ENCODE data around the gene INPP5E. TPM values are rescaled to one million over a fixed set of nuclear protein-coding genes. Genes with fewer than 3 reads are reported as not detected.

The INPP5E gene
- total RNA-seq, 1 donor from 2014 or later = 29.6 TPM

DNA sequence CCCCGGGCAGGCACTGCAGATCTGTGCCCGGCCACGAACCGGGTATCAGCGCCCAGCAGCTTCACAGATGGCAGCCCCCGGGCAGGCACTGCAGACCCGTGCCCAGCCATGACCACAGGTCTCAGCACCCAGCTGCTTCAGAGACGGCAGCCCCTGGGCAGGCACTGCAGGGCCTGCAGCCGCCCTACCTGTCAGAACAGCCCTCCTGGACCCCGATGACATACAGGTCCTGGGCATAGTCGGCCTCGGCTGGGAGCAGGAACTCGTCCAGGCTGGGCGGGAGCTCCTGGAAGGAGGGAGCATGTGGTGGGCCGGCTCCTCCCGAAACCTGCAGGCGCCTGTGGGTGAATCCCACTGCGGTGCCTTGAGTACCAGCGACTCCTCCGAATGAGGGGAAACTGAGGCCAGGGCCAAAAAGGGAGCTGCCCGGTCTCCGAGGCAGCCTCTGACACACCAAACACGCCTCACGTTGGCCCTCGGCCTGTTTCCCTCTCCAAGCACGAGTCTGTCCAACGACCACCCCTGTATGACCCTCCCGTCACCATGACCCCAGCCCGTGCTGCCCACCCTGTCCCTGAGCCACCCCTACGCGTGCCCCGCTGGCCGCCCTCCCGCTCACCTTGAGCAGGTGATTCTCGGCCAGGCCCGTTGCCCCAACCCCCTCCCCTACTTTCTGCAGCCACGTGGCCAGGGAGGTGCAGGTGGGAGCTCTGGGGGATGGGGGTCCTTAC lies 5.6 kb downstream of the INPP5E start:
- H3K27ac Mint-ChIP-seq (ENCODE audit: unreplicated experiment) = no peak overlapping the region
- no peak for TF ChIP-seq CTCF (conservative IDR thresholded peaks at IDR 0.05)
- no peak overlapping the region for H3K4me3 Mint-ChIP-seq
- H3K27me3 Mint-ChIP-seq (ENCODE audit: low read depth) = no peaks in the 10 kb centered on the region
- no peak for DNase-seq (ENCODE audit: low read depth, low spot score)
- peaks cover 22% of the 10 kb centered on the region for H3K4me1 Mint-ChIP-seq
- no peaks in the 10 kb centered on the region for H3K36me3 Mint-ChIP-seq (ENCODE audit: low read depth)
- H3K9me3 Mint-ChIP-seq = no peaks in the 10 kb centered on the region

- Mint-ChIP-seq H3K4me1 (peaks cover 19% of the 10 kb centered on the region), H3K36me3 (ENCODE audit: low read depth) (no peaks in the 10 kb centered on the region), H3K9me3 (no peaks in the 10 kb centered on the region), H3K27me3 (ENCODE audit: low read depth) (no peaks in the 10 kb centered on the region), H3K27ac (ENCODE audit: unreplicated experiment) (no peak overlapping the region), H3K4me3 (no peak overlapping the region)
- no peak for TF ChIP-seq CTCF (conservative IDR thresholded peaks at IDR 0.05)
- DNase-seq (ENCODE audit: low read depth, low spot score) = no peak
Measured at GRCh38 chr9:136433043-136433715, 6.5 kb downstream of the INPP5E start.

- Mint-ChIP-seq H3K9me3 (no peaks in the 10 kb centered on the region), H3K27me3 (ENCODE audit: low read depth) (no peaks in the 10 kb centered on the region), H3K27ac (ENCODE audit: unreplicated experiment) (no peak overlapping the region), H3K36me3 (ENCODE audit: low read depth) (no peaks in the 10 kb centered on the region), H3K4me3 (no peak overlapping the region), H3K4me1 (peaks cover 13% of the 10 kb centered on the region)
- TF ChIP-seq CTCF (conservative IDR thresholded peaks at IDR 0.05) = no peak
- DNase-seq (ENCODE audit: low read depth, low spot score) = no peak
Measured at GRCh38 chr9:136432591-136432990, 7.1 kb downstream of the INPP5E start.

DNA sequence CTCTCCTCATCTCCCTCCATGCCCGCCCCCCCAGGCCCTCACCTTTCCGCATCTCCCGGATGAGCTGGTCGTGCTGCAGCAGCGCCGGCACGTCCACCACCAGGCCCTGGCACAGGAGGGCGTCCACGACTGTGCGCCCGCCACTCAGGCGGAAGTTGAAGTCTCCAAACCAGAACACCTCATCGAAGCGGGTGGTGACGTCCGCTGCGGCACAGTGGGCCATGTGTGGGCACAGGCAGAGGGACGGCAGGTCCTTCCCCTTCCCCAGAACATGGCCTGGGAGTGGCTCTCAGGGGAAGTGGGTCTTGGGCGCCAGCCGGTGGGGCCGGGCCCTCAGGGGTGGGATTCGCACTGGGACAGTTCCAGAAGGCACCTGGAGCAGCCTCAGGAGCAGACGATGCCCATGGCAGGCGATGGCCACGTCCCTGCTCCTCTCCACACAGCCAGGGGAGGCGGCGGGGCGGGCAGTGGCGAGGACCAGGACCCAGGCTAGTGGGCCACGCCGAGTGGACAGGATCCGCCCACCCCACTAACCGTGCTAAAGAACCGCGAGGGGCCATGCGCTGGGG lies 7.8 kb downstream of the INPP5E start:
- H3K27me3 Mint-ChIP-seq (ENCODE audit: low read depth) = no peaks in the 10 kb centered on the region
- peaks cover 6% of the 10 kb centered on the region for H3K4me1 Mint-ChIP-seq
- DNase-seq (ENCODE audit: low read depth, low spot score) = no peak
- no peaks in the 10 kb centered on the region for H3K9me3 Mint-ChIP-seq
- H3K36me3 Mint-ChIP-seq (ENCODE audit: low read depth) = peaks cover under 1% of the 10 kb centered on the region
- H3K27ac Mint-ChIP-seq (ENCODE audit: unreplicated experiment) = no peak overlapping the region
- no peak for TF ChIP-seq CTCF (conservative IDR thresholded peaks at IDR 0.05)
- H3K4me3 Mint-ChIP-seq = no peak overlapping the region

GRCh38 chr9:136430588-136431234 lies 8.9 kb downstream of the INPP5E start:
- Mint-ChIP-seq H3K27me3 (ENCODE audit: low read depth) (no peaks in the 10 kb centered on the region), H3K27ac (ENCODE audit: unreplicated experiment) (no peak overlapping the region), H3K4me1 (no peaks in the 10 kb centered on the region), H3K9me3 (no peaks in the 10 kb centered on the region), H3K36me3 (ENCODE audit: low read depth) (peaks cover 3% of the 10 kb centered on the region), H3K4me3 (peak overlapping the region; percentile 35)
- no peak for TF ChIP-seq CTCF (conservative IDR thresholded peaks at IDR 0.05)
- DNase-seq (ENCODE audit: low read depth, low spot score) = no peak
